Natural killer cell treated with Interleukin-12 subunit alpha and Interleukin-12 subunit beta and Interleukin-15 and Interleukin-18, amount 100 ng/mL, for 72 hours (primary cell): Measurements from ENCODE around the gene XRN2. TPM values are rescaled to one million over a fixed set of nuclear protein-coding genes. Genes with fewer than 3 reads are reported as not detected.
"Not testable (repeated sequence)": the region's sequence is repeated elsewhere in the genome, so short reads cannot be mapped to it uniquely, and the experiment has no call there.

Experiments
- ATAC-seq, 2 donors: fragments of 150-1000 bp; cut with Tn5 transposase in 1 of 2; sonication (Bioruptor Pico), chemical (Tn5 transposase) in 1 of 2; 2 replicates each; pipeline ENCODE4 v1.10.0; 2021
- DNase-seq: peaks from one replicate; pipeline ENCODE4 v3.0.0; 2022; ENCODE audit warnings: low spot score
- H3K27ac Mint-ChIP-seq, 2 donors: 1 replicate in 1 of 2; 2 replicates in 1 of 2; pipeline ENCODE4 v1.8.0; 2022; ENCODE audit warnings: mixed read lengths in 2 of 2, mild to moderate bottlenecking in 1 of 2, moderate library complexity in 1 of 2
- H3K27me3 Mint-ChIP-seq, 2 donors: 1 replicate in 1 of 2; 2 replicates in 1 of 2; pipeline ENCODE4 v1.8.0; 2022; ENCODE audit warnings: mixed read lengths in 2 of 2
- H3K36me3 Mint-ChIP-seq: one replicate; pipeline ENCODE4 v1.8.0; 2022; ENCODE audit warnings: mixed read lengths
- H3K4me1 Mint-ChIP-seq, 2 donors: 1 replicate in 1 of 2; 2 replicates in 1 of 2; pipeline ENCODE4 v1.8.0; 2022; ENCODE audit warnings: low read depth in 2 of 2, mixed read lengths in 2 of 2, mild to moderate bottlenecking in 1 of 2
- H3K4me3 Mint-ChIP-seq: one replicate; pipeline ENCODE4 v1.8.0; 2022; ENCODE audit warnings: mixed read lengths
- H3K9me3 Mint-ChIP-seq: 2 replicates; pipeline ENCODE4 v1.8.0; 2022; ENCODE audit warnings: mixed read lengths
- total RNA-seq, 2 donors: library from RNA; stranded (reverse); gene quantifications; one replicate each; pipeline ENCODE4 v1.2.3, GENCODE V29; 2022

The XRN2 gene
- total RNA-seq, 2 donors from 2014 or later: 62.1 to 68.6 TPM

DNA sequence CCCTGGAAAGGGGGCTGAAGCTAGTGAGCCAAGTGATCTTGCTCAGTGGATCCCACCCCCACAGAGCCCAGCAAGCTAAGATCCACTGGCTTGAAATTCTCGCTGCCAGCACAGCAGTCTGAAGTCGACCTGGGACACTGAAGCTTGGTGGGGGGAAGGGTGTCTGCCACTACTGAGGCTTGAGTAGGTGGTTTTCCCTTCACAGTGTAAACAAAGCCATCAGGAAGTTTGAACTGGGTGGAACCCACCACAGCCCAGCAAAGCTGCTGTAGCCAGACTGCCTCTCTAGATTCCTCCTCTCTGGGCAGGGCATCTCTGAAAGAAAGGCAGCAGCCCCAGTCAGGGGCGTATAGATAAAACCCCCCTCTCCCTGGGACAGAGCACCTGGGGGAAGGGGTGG lies 110.9 kb downstream of the XRN2 start:
- not testable (repeated sequence) for DNase-seq, H3K4me3 Mint-ChIP-seq, H3K4me1 Mint-ChIP-seq, ATAC-seq, H3K27ac Mint-ChIP-seq
- Mint-ChIP-seq H3K36me3 (peaks cover 35% of the 10 kb centered on the region), H3K9me3 (peaks cover 10% of the 10 kb centered on the region), H3K27me3 (peaks cover 41 to 55% of the 10 kb centered on the region in 2 donors)

DNA sequence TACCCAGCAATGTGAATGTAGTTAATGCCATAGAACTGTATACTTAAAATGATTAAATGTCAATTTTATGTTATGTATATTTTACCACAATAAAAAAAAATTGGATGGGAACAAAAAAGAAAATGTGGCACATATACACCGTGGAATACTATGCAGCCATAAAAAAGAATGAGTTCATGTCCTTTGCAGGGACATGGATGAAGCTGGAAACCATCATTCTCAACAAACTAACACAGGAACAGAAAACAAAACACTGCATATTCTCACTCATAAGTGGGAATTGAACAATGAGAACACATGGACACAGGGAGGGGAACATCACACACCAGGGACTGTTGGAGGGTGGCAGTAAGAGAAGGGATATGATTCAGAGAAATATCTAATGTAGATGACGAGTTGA lies 116.0 kb downstream of the XRN2 start:
- H3K4me3 Mint-ChIP-seq, ATAC-seq, H3K4me1 Mint-ChIP-seq, DNase-seq, H3K27ac Mint-ChIP-seq: not testable (repeated sequence)
- peaks cover 24% of the 10 kb centered on the region for H3K36me3 Mint-ChIP-seq
- H3K9me3 Mint-ChIP-seq: peaks cover 18% of the 10 kb centered on the region
- peaks cover 28 to 32% of the 10 kb centered on the region in 2 donors for H3K27me3 Mint-ChIP-seq

DNA sequence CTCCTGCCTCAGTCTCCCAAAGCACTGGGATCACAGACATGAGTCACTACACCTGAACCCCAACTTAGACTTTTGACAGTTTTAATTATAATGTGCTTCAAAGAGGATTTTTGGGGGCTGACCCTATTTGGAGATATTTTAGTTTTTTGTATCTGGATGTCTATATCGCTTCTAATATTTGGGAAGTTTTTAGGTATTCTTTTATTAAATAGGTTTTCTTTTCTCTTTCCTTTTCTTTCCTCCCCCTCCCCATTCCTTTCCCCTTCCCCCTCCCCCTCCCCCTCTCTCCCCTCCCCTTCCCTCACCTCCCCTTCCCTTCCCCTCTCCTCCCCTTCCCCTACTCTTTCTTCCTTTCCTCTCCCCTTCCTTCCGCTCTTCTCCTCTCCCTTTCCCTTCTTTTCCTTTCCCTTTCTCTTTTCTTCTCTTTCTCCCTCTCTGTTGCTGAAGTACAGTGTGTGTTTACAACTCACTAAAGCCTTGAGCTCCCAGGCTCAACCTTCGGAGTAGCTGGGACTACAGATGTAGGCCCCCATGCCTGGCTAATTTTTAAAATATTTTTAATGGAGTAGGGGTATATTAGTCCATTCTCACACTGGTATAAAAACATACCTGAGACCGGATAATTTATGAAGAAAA lies 118.6 kb downstream of the XRN2 start:
- ATAC-seq (no peak), DNase-seq (no peak)
- H3K36me3 Mint-ChIP-seq: peaks cover 31% of the 10 kb centered on the region
- no peak overlapping the region for H3K27ac Mint-ChIP-seq
- peaks cover 20% of the 10 kb centered on the region for H3K9me3 Mint-ChIP-seq
- no peak overlapping the region for H3K4me3 Mint-ChIP-seq
- H3K4me1 Mint-ChIP-seq: no peaks in the 10 kb centered on the region
- H3K27me3 Mint-ChIP-seq: peaks cover 17% of the 10 kb centered on the region in 2 donors

- Mint-ChIP-seq H3K9me3 (peaks cover 19% of the 10 kb centered on the region), H3K27me3 (peaks cover 9 to 17% of the 10 kb centered on the region in 2 donors), H3K36me3 (peaks cover 25% of the 10 kb centered on the region)
- H3K4me3 Mint-ChIP-seq, DNase-seq, H3K4me1 Mint-ChIP-seq, H3K27ac Mint-ChIP-seq, ATAC-seq: not testable (repeated sequence)
These were observed 120.6 kb downstream of the XRN2 start for GRCh38 chr20:21423712-21424111.

DNA sequence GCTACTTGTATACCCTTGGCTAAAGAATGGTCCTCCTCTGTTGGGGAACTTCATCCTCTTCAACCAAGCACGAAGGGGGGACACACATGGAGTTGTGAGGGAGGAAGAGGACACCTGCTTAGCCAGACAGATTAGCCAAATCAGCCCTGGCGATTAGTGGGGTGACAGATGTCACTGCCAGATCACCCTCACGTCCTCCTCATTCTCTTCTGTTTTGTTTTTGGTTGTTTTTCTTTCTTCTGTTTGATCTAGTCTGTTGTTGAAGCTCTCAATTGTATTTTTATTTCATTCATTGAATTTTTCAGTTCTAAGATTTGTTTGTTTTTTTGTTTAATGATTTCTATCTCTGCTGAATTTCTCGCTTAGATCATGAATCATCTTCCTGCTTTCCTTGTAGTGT lies 121.7 kb downstream of the XRN2 start:
- Mint-ChIP-seq H3K4me3 (no peak overlapping the region), H3K36me3 (peaks cover 25% of the 10 kb centered on the region), H3K9me3 (peaks cover 19% of the 10 kb centered on the region), H3K4me1 (no peaks in the 10 kb centered on the region), H3K27me3 (peaks cover 13 to 23% of the 10 kb centered on the region in 2 donors), H3K27ac (no peak overlapping the region)
- no peak for ATAC-seq
- DNase-seq: no peak

DNA sequence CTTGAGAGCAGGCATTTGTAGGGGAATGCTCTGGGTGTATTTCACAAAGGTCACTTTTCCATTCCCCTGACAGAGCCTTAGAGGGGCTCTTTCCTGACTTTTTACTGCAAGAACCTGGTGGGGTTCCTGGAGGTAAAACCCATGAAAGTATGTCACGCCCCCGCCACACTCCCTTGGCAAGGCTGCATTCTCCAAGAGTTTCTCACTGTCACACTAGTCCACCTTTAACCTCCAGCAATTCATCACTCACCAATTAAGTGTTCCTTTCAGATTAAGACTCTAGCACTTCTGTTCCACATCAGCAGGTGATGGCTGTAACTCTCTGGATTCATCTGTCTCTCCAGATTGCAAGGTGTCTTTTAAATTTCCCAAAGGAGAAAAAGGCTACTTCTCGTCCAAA lies 126.9 kb downstream of the XRN2 start:
- Mint-ChIP-seq H3K27ac (no peak overlapping the region), H3K4me1 (no peaks in the 10 kb centered on the region), H3K4me3 (no peak overlapping the region), H3K9me3 (peaks cover 4% of the 10 kb centered on the region), H3K27me3 (peaks cover 35 to 50% of the 10 kb centered on the region in 2 donors), H3K36me3 (peaks cover 12% of the 10 kb centered on the region)
- DNase-seq (no peak), ATAC-seq (no peak)

DNA sequence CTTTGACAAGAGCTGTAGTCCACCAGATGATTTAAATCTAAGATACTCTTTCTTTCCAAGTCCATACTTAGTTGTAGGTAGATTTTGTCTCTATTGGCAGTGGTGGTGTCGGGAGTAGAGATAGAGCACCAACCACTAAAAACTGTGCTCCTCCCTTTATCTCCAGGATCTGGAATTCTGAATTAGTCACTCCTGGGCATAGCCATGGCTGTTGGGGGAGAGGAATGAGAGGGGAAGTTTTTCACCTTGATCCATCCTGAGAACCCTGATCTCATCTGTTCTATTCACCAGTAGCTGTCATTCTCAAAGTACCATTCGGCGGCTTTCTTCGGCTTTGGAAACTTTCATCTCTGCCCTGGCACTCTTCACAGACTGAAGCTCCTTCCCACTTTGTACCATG lies 129.8 kb downstream of the XRN2 start:
- ATAC-seq (no peak), DNase-seq (no peak)
- no peak overlapping the region for H3K27ac Mint-ChIP-seq
- H3K36me3 Mint-ChIP-seq: no peaks in the 10 kb centered on the region
- H3K4me3 Mint-ChIP-seq: no peak overlapping the region
- no peaks in the 10 kb centered on the region for H3K9me3 Mint-ChIP-seq
- no peaks in the 10 kb centered on the region for H3K4me1 Mint-ChIP-seq
- H3K27me3 Mint-ChIP-seq: peaks cover 35 to 54% of the 10 kb centered on the region in 2 donors

GRCh38 chr20:21433329-21433890 lies 130.3 kb downstream of the XRN2 start:
- H3K27me3 Mint-ChIP-seq: peaks cover 32 to 54% of the 10 kb centered on the region in 2 donors
- ATAC-seq (no peak), DNase-seq (no peak)
- no peaks in the 10 kb centered on the region for H3K9me3 Mint-ChIP-seq
- no peak overlapping the region for H3K4me3 Mint-ChIP-seq
- H3K36me3 Mint-ChIP-seq: no peaks in the 10 kb centered on the region
- H3K27ac Mint-ChIP-seq: no peak overlapping the region
- no peaks in the 10 kb centered on the region for H3K4me1 Mint-ChIP-seq

- ATAC-seq (no peak), DNase-seq (no peak)
- Mint-ChIP-seq H3K9me3 (no peaks in the 10 kb centered on the region), H3K4me3 (no peak overlapping the region), H3K4me1 (no peaks in the 10 kb centered on the region), H3K36me3 (no peaks in the 10 kb centered on the region), H3K27ac (no peak overlapping the region), H3K27me3 (peaks cover 21 to 58% of the 10 kb centered on the region in 2 donors)
These were observed 132.4 kb downstream of the XRN2 start for GRCh38 chr20:21435576-21435975.

DNA sequence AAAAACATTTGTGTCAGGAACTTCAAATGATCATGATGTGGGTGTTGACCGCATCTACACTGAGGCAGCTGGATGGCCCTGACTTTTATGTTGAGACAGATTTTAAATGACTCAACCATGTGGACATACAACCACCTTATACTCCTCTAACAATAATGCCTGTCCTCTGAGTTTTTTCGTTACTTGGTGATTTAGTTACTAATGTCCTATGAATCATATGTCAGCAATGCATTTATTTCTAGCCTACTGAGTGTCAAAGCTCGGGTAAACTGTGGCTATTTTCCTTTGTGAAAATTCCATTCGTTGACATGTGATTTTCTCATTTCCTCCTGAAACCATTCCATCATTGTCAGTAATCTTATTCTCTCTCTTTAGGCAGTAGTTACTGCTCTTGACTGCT lies 133.1 kb downstream of the XRN2 start:
- no peaks in the 10 kb centered on the region for H3K36me3 Mint-ChIP-seq
- H3K9me3 Mint-ChIP-seq: no peaks in the 10 kb centered on the region
- no peaks in the 10 kb centered on the region for H3K4me1 Mint-ChIP-seq
- H3K27me3 Mint-ChIP-seq: peaks cover 21 to 60% of the 10 kb centered on the region in 2 donors
- no peak overlapping the region for H3K27ac Mint-ChIP-seq
- H3K4me3 Mint-ChIP-seq: no peak overlapping the region
- ATAC-seq (no peak), DNase-seq (no peak)

GRCh38 chr20:21437248-21437647 lies 134.1 kb downstream of the XRN2 start:
- no peak overlapping the region for H3K27ac Mint-ChIP-seq
- no peak overlapping the region for H3K4me3 Mint-ChIP-seq
- H3K4me1 Mint-ChIP-seq: no peaks in the 10 kb centered on the region
- H3K36me3 Mint-ChIP-seq: no peaks in the 10 kb centered on the region
- no peak for ATAC-seq
- no peak for DNase-seq
- no peaks in the 10 kb centered on the region for H3K9me3 Mint-ChIP-seq
- H3K27me3 Mint-ChIP-seq: peaks cover 21 to 63% of the 10 kb centered on the region in 2 donors

DNA sequence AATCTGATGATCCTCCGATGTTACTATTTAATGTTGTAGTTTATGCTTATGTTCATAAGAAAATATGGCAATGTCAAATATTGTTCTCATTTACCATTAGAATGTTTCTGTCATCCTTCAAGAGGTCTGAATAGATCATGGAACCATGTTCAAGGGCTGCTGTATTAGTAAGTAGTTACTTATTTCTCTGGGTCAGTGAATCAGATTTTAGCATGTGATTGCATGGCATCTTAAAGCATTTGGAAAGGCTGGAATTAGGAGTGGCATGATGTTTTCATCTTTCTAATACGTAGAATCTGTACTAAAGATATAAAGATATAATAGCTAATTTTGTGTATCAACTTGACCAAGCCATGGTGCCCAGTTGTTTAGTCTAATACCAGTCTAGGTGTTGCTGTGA lies 134.7 kb downstream of the XRN2 start:
- Mint-ChIP-seq H3K27ac (no peak overlapping the region), H3K4me1 (no peaks in the 10 kb centered on the region), H3K27me3 (peaks cover 19 to 57% of the 10 kb centered on the region in 2 donors), H3K4me3 (no peak overlapping the region), H3K36me3 (no peaks in the 10 kb centered on the region), H3K9me3 (no peaks in the 10 kb centered on the region)
- DNase-seq (no peak), ATAC-seq (no peak)
